GM18868 (cell line): ENCODE results near the gene ZNF526.

ENCODE experiments used
- ATAC-seq: cut with Tn5 transposase; IDR thresholded peaks from one replicate; pipeline ENCODE4 v1.9.1; 2021; ENCODE audit warnings: mild to moderate bottlenecking, moderate library complexity; ENCODE audit not compliant: unreplicated experiment

The ZNF526 gene

GRCh38 chr19:42219812-42220750, at the start of gene ZNF526:
ZNF526 (plus strand) TSS chr19:42220312; CDS start chr19:42224404, 4,092 bp downstream.
- peak; percentile 74 for ATAC-seq

- ATAC-seq = no peak
Measured at GRCh38 chr19:42170715-42171114, 49.4 kb upstream of the ZNF526 start.

- ATAC-seq = no peak
Measured at GRCh38 chr19:42172261-42172660, 47.9 kb upstream of the ZNF526 start.

GRCh38 chr19:42173695-42174094, 46.4 kb upstream of the ZNF526 start:
- ATAC-seq = no peak

GRCh38 chr19:42174188-42174587, 45.9 kb upstream of the ZNF526 start:
- ATAC-seq = no peak

GRCh38 chr19:42174958-42175734, 45.0 kb upstream of the ZNF526 start:
- ATAC-seq = no peak

- ATAC-seq = no peak
Measured at GRCh38 chr19:42175952-42176648, 44.0 kb upstream of the ZNF526 start.

- ATAC-seq = no peak
Measured at GRCh38 chr19:42176649-42176989, 43.5 kb upstream of the ZNF526 start.

- no peak for ATAC-seq
Measured at GRCh38 chr19:42176990-42177685, 43.0 kb upstream of the ZNF526 start.

- no peak for ATAC-seq
Measured at GRCh38 chr19:42177686-42178019, 42.5 kb upstream of the ZNF526 start.

GRCh38 chr19:42178791-42179674, 41.1 kb upstream of the ZNF526 start:
- no peak for ATAC-seq

- no peak for ATAC-seq
Measured at GRCh38 chr19:42184401-42184861, 35.7 kb upstream of the ZNF526 start.

GRCh38 chr19:42185277-42185676, 34.8 kb upstream of the ZNF526 start:
- ATAC-seq = no peak

GRCh38 chr19:42188665-42189064, 31.4 kb upstream of the ZNF526 start:
- no peak for ATAC-seq

- no peak for ATAC-seq
Measured at GRCh38 chr19:42189133-42189532, 31.0 kb upstream of the ZNF526 start.

GRCh38 chr19:42191330-42191729, 28.8 kb upstream of the ZNF526 start:
- ATAC-seq = no peak

GRCh38 chr19:42191855-42192254, 28.3 kb upstream of the ZNF526 start:
- no peak for ATAC-seq

GRCh38 chr19:42193294-42193693, 26.8 kb upstream of the ZNF526 start:
- no peak for ATAC-seq

GRCh38 chr19:42193706-42194105, 26.4 kb upstream of the ZNF526 start:
- no peak for ATAC-seq
